Liver (tissue), 9 donors: ENCODE results near the gene CSMD2. TPM values are rescaled to one million over a fixed set of nuclear protein-coding genes. Genes with fewer than 3 reads are reported as not detected.

Experiments
- DNase-seq: peaks from one replicate; pipeline ENCODE4 v3.0.0-alpha.2; 2017; ENCODE audit warnings: low spot score
- H3K27ac ChIP-seq, 2 donors: one replicate each; pipeline ENCODE4 v1.7.0; 2013; ENCODE audit warnings: inconsistent platforms in 2 of 2, low read length in 2 of 2, control low read depth in 1 of 2, low read depth in 1 of 2, mild to moderate bottlenecking in 1 of 2
- H3K27me3 ChIP-seq, 4 donors: one replicate each; pipeline versions ENCODE4 v1.6.1 to v1.7.0; 2013; ENCODE audit warnings: low read length in 3 of 4, inconsistent platforms in 1 of 4, mild to moderate bottlenecking in 1 of 4, moderate library complexity in 1 of 4; ENCODE audit not compliant: control insufficient read depth in 4 of 4, insufficient read depth in 4 of 4
- H3K36me3 ChIP-seq, 4 donors: one replicate each; pipeline versions ENCODE4 v1.6.1 to v1.7.0; 2013; ENCODE audit warnings: low read length in 3 of 4, mild to moderate bottlenecking in 3 of 4, low read depth in 1 of 4, moderate library complexity in 1 of 4; ENCODE audit not compliant: control insufficient read depth in 4 of 4, insufficient read depth in 3 of 4
- H3K4me1 ChIP-seq, 4 donors: one replicate each; pipeline versions ENCODE4 v1.6.1 to v1.7.0; 2013; ENCODE audit warnings: low read length in 3 of 4, mild to moderate bottlenecking in 3 of 4, moderate library complexity in 1 of 4; ENCODE audit not compliant: control insufficient read depth in 4 of 4, insufficient read depth in 4 of 4
- H3K4me3 ChIP-seq, 3 donors: one replicate each; pipeline versions ENCODE4 v1.6.1 to v1.7.0; 2013; ENCODE audit warnings: low read length in 3 of 3, control low read depth in 1 of 3, low read depth in 1 of 3, mild to moderate bottlenecking in 1 of 3
- H3K9ac ChIP-seq, 2 donors: one replicate each; pipeline ENCODE4 v1.7.0; 2013; ENCODE audit warnings: low read length in 2 of 2, mild to moderate bottlenecking in 2 of 2, moderate library complexity in 2 of 2, control low read depth in 1 of 2, low read depth in 1 of 2
- H3K9me3 ChIP-seq, 4 donors: one replicate each; pipeline versions ENCODE4 v1.6.1 to v1.7.0; 2013; ENCODE audit warnings: low read length in 3 of 4; ENCODE audit not compliant: control insufficient read depth in 4 of 4
- ATF3 ChIP-seq: IDR thresholded peaks from 2 replicates; pipeline ENCODE4 v1.6.1; 2016; ENCODE audit warnings: antibody characterized with exemption
- CTCF ChIP-seq: fragments of 150-350 bp; IDR thresholded peaks from 2 replicates; pipeline ENCODE4 v1.5.1; 2017; ENCODE audit warnings: improper control_type of control experiment, low read depth, low read length; ENCODE audit not compliant: missing input control
- EGR1 ChIP-seq, 2 donors: IDR thresholded peaks; 2 replicates each; pipeline ENCODE4 v1.6.1; 2016 to 2018; ENCODE audit warnings: antibody characterized with exemption in 2 of 2, low read depth in 2 of 2
- FOXA1 ChIP-seq: IDR thresholded peaks from 2 replicates; pipeline ENCODE4 v1.6.1; 2016; ENCODE audit warnings: antibody characterized with exemption
- FOXA2 ChIP-seq: IDR thresholded peaks from 2 replicates; pipeline ENCODE4 v1.6.1; 2016; ENCODE audit warnings: antibody characterized with exemption
- GABPA ChIP-seq, 2 donors: IDR thresholded peaks in 1 of 2; conservative IDR thresholded peaks in 1 of 2; 2 replicates each; pipeline ENCODE4 v1.6.1; 2016; ENCODE audit warnings: antibody characterized with exemption in 2 of 2, mild to moderate bottlenecking in 1 of 2, moderate library complexity in 1 of 2
- HNF4A ChIP-seq, 2 donors: conservative IDR thresholded peaks; 2 replicates each; pipeline ENCODE4 v1.6.1; 2016; ENCODE audit warnings: antibody characterized with exemption in 2 of 2, mild to moderate bottlenecking in 2 of 2
- JUND ChIP-seq, 2 donors: IDR thresholded peaks; 2 replicates each; pipeline ENCODE4 v1.6.1; 2016; ENCODE audit warnings: antibody characterized with exemption in 2 of 2
- MAX ChIP-seq: IDR thresholded peaks from 2 replicates; pipeline ENCODE4 v1.6.1; 2016; ENCODE audit warnings: antibody characterized with exemption
- NR2F2 ChIP-seq: IDR thresholded peaks from 2 replicates; pipeline ENCODE4 v1.6.1; 2016; ENCODE audit warnings: antibody characterized with exemption
- RAD21 ChIP-seq, 2 donors: IDR thresholded peaks; 2 replicates each; pipeline ENCODE4 v1.6.1; 2016; ENCODE audit warnings: antibody characterized with exemption in 2 of 2, mild to moderate bottlenecking in 2 of 2
- REST ChIP-seq: IDR thresholded peaks from 2 replicates; pipeline ENCODE4 v1.6.1; 2016; ENCODE audit warnings: antibody characterized with exemption, mild to moderate bottlenecking
- RXRA ChIP-seq, 2 donors: IDR thresholded peaks; 2 replicates each; pipeline ENCODE4 v1.6.1; 2017 to 2018; ENCODE audit warnings: antibody characterized with exemption in 2 of 2, mild to moderate bottlenecking in 1 of 2
- SP1 ChIP-seq: IDR thresholded peaks from 2 replicates; pipeline ENCODE4 v1.6.1; 2018; ENCODE audit warnings: antibody characterized with exemption, mild to moderate bottlenecking
- TAF1 ChIP-seq: conservative IDR thresholded peaks from 2 replicates; pipeline ENCODE4 v1.6.1; 2016; ENCODE audit warnings: antibody characterized with exemption, mild to moderate bottlenecking
- YY1 ChIP-seq: IDR thresholded peaks from 2 replicates; pipeline ENCODE4 v1.6.1; 2016; ENCODE audit warnings: antibody characterized with exemption, mild to moderate bottlenecking
- ZBTB33 ChIP-seq: IDR thresholded peaks from 2 replicates; pipeline ENCODE4 v1.6.1; 2016; ENCODE audit warnings: antibody characterized with exemption
- WGBS: extraction: QIAGEN DNeasy Blood & Tissue Kit; methylation state at CpG from one replicate; pipeline ENCODE4 v1.1.7; 2013; 5-methylcytosine and 5-hydroxymethylcytosine counted together
- polyA plus RNA-seq, 2 donors: library from polyadenylated mRNA; stranded (reverse) in 1 of 2; unstranded in 1 of 2; fragments of 200-250 nt in 1 of 2; fragments of >200 nt in 1 of 2; fragmentation: Nextera tagmentation in 1 of 2; extraction: Ambion mirVana in 1 of 2; gene quantifications; one replicate each; pipeline versions ENCODE4 v1.2.1 to v1.2.3, GENCODE V29; 2013 to 2015
- total RNA-seq, 2 donors: library from RNA; depleted of rRNA; stranded (reverse); fragments of >200 nt; gene quantifications; one replicate each; pipeline ENCODE4 v1.2.3, GENCODE V29; 2014
- donor health status: healthy.
- donor health status: healthy.
- donor health status: healthy.
- donor health status: healthy.
- donor health status: healthy.

CSMD2 gene
- total and polyA plus RNA-seq, 4 donors, result 0.08 to 0.09 TPM; not detected in 2

GRCh38 chr1:34075576-34075975 is 89.5 kb downstream of the CSMD2 start:
- WGBS, result 82% methylated on average over 7 of the region's 7 CpGs
- no peaks in the 10 kb centered on the region for H3K36me3 ChIP-seq
- no peak for DNase-seq
- no peak overlapping the region for H3K9ac ChIP-seq
- peaks cover 0 to 4% (median 1%) of the 10 kb centered on the region in 4 donors for H3K9me3 ChIP-seq
- H3K27me3 ChIP-seq, result peaks cover 0 to 6% (median under 1%) of the 10 kb centered on the region in 4 donors
- TF ChIP-seq RXRA (IDR thresholded peaks at IDR 0.05), result no peak
- TF ChIP-seq MAX, result no peak
- no peak for TF ChIP-seq NR2F2
- no peak for TF ChIP-seq JUND (IDR thresholded peaks at IDR 0.05)
- no peak for TF ChIP-seq RAD21 (IDR thresholded peaks at IDR 0.05)
- no peak for TF ChIP-seq REST
- no peak for TF ChIP-seq ATF3
- no peak for TF ChIP-seq CTCF
- no peak for TF ChIP-seq TAF1
- TF ChIP-seq FOXA1, result no peak
- no peak for TF ChIP-seq GABPA (IDR thresholded peaks at IDR 0.05 in 1 of 2, conservative IDR thresholded peaks at IDR 0.05 in 1 of 2)
- no peak for TF ChIP-seq SP1
- no peak for TF ChIP-seq YY1
- TF ChIP-seq EGR1 (IDR thresholded peaks at IDR 0.05; ENCODE audit: low read depth in 2 of 2), result no peak
- no peak for TF ChIP-seq HNF4A (conservative IDR thresholded peaks at IDR 0.05)
- TF ChIP-seq FOXA2, result no peak
- TF ChIP-seq ZBTB33, result no peak
- no peaks in the 10 kb centered on the region for H3K4me1 ChIP-seq
- H3K4me3 ChIP-seq, result no peak overlapping the region
- H3K27ac ChIP-seq, result no peak overlapping the region
